ENCODE results near the gene PGP.

GRCh38 chr16:2198283-2198682 is 16.4 kb downstream of the PGP start:
- TF ChIP-seq CTCF (optimal IDR thresholded peaks at IDR 0.05 in 1 of 3, IDR thresholded peaks at IDR 0.05 in 1 of 3, conservative IDR thresholded peaks at IDR 0.05 in 1 of 3; ENCODE audit: extremely low read depth in 1 of 3, insufficient read depth in 2 of 3, low read length in 3 of 3) (no peak), EZH2 (IDR thresholded peaks at IDR 0.05; ENCODE audit: low read length) (no peak)
